ENCODE data around the gene LGALS1. TPM values are rescaled to one million over a fixed set of nuclear protein-coding genes. Genes with fewer than 3 reads are reported as not detected.
A peak's percentile ranks its signal among the peaks of the same experiment; 100 is the strongest.

LGALS1 gene
- total and polyA plus RNA-seq, 4 donors, result 35.6 to 138 (median 91.6) TPM

DNA sequence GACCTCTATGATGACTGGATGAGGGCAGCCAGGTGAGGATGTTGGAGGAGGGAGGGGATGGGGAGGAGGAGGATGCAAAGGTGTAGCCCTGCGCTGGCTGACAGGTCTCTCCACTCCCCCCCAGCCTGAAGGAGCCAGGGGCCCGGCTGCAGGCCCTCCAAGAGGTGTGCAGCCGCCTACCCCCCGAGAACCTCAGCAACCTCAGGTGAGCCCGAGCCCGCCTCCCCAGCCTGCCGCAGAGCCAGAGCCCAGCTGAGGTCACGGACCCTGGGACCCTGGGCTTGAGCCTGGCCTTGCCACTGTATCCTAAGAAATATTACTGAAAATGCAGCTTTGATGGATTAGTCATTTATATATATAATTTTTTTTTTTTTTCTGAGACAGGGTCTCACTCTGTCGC is 28.1 kb upstream of the LGALS1 start:
- 96% methylated on average over 9 of the region's 9 CpGs for WGBS
- peaks cover 0 to 7% (median 0%) of the 10 kb centered on the region in 4 donors for H3K4me1 ChIP-seq (ENCODE audit: control insufficient read depth in 4 of 4, insufficient read depth in 4 of 4, low read length in 3 of 4)
- DNase-seq (ENCODE audit: low spot score), result no peak
- TF ChIP-seq RAD21 (IDR thresholded peaks at IDR 0.05) (no peak), HNF4G (IDR thresholded peaks at IDR 0.05) (no peak), YY1 (IDR thresholded peaks at IDR 0.05) (no peak), GABPA (IDR thresholded peaks at IDR 0.05 in 1 of 2, conservative IDR thresholded peaks at IDR 0.05 in 1 of 2) (no peak), JUND (IDR thresholded peaks at IDR 0.05) (no peak), HNF4A (conservative IDR thresholded peaks at IDR 0.05) (no peak), FOXA2 (IDR thresholded peaks at IDR 0.05) (no peak), RXRA (IDR thresholded peaks at IDR 0.05) (no peak), NR2F2 (IDR thresholded peaks at IDR 0.05) (no peak)
- TF ChIP-seq, protein P1, sequence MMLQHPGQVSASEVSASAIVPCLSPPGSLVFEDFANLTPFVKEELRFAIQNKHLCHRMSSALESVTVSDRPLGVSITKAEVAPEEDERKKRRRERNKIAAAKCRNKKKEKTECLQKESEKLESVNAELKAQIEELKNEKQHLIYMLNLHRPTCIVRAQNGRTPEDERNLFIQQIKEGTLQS (IDR thresholded peaks at IDR 0.05), result no peak
- H3K9me3 ChIP-seq (ENCODE audit: control insufficient read depth in 4 of 4, low read length in 3 of 4), result no peaks in the 10 kb centered on the region
- no peak overlapping the region for H3K9ac ChIP-seq (ENCODE audit: low read depth in 1 of 2, low read length in 2 of 2)
- H3K27ac ChIP-seq (ENCODE audit: low read depth in 1 of 2, low read length in 2 of 2), result no peak overlapping the region
- no peak overlapping the region for H3K4me3 ChIP-seq (ENCODE audit: low read depth in 1 of 3, low read length in 3 of 3)
- no peaks in the 10 kb centered on the region for H3K27me3 ChIP-seq (ENCODE audit: control insufficient read depth in 4 of 4, insufficient read depth in 4 of 4, low read length in 3 of 4)
- peaks cover 0 to 2% (median 0%) of the 10 kb centered on the region in 4 donors for H3K36me3 ChIP-seq (ENCODE audit: control insufficient read depth in 4 of 4, insufficient read depth in 3 of 4, low read depth in 1 of 4, low read length in 3 of 4)

DNA sequence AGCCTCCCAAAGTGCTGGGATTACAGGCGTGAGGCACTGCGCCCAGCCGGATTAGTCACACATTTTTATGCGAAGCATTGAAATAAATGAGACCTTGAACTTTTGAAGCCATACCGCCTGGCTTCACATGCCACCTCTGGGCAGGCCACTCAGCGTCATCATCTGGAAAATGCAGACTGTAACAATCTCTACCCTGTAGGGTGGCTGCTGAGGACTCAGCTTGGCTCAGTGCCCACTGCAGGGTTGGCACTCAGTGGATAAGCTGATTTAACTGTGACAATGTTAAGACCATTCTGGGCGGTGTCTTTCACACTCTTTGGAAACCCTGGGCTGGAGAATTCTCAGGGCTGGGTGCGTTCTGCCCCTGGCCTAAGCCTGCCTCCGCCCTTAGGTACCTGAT is 27.5 kb upstream of the LGALS1 start:
- no peak for DNase-seq (ENCODE audit: low spot score)
- no peak overlapping the region for H3K27ac ChIP-seq (ENCODE audit: low read depth in 1 of 2, low read length in 2 of 2)

DNA sequence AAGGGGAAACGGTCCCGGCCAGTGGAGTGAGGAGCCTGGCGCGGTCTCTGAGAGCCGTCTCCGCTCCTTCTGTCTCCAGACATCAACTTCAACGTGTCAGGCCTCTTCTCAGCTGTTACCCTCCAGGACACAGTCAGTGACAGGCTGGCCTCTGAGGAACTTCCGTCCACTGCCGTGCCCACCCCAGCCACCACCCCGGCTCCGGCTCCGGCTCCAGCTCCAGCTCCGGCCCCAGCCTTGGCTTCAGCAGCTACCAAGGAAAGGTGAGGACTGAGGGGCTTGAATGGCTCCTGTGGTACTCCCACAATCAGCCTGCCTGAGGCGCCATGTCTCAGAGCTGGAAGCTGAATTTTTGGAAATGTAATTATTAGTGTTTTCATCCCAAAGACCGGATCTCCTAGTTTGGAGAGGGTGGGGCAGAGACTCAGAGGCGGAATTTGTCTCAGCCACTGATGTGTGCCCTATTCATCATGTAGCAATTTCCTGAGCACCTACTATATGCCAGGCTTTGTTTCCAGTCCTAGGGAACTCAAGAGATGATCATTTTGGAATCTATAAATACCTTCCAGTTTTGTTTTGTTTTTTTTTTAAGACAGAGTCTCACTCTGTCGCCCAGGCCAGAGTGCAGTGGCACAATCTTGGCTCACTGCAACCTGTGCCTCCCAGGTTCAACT is 24.8 kb upstream of the LGALS1 start:
- Histone ChIP-seq H3K27ac (ENCODE audit: low read depth in 1 of 2, low read length in 2 of 2) (no peak overlapping the region), H3K9ac (ENCODE audit: low read depth in 1 of 2, low read length in 2 of 2) (no peak overlapping the region), H3K9me3 (ENCODE audit: control insufficient read depth in 4 of 4, low read length in 3 of 4) (no peaks in the 10 kb centered on the region), H3K36me3 (ENCODE audit: control insufficient read depth in 4 of 4, insufficient read depth in 3 of 4, low read depth in 1 of 4, low read length in 3 of 4) (peaks cover 0 to 2% (median 0%) of the 10 kb centered on the region in 4 donors), H3K4me3 (ENCODE audit: low read depth in 1 of 3, low read length in 3 of 3) (no peak overlapping the region), H3K27me3 (ENCODE audit: control insufficient read depth in 4 of 4, insufficient read depth in 4 of 4, low read length in 3 of 4) (no peaks in the 10 kb centered on the region), H3K4me1 (ENCODE audit: control insufficient read depth in 4 of 4, insufficient read depth in 4 of 4, low read length in 3 of 4) (no peaks in the 10 kb centered on the region)
- DNase-seq (ENCODE audit: low spot score), result no peak
- 97% methylated on average over 17 of the region's 17 CpGs for WGBS
- no peak for TF ChIP-seq HNF4G (IDR thresholded peaks at IDR 0.05)
- no peak for TF ChIP-seq JUND (IDR thresholded peaks at IDR 0.05)
- TF ChIP-seq, protein P1 (IDR thresholded peaks at IDR 0.05), result no peak
- TF ChIP-seq FOXA1 (IDR thresholded peaks at IDR 0.05), result no peak
- TF ChIP-seq, protein P2, sequence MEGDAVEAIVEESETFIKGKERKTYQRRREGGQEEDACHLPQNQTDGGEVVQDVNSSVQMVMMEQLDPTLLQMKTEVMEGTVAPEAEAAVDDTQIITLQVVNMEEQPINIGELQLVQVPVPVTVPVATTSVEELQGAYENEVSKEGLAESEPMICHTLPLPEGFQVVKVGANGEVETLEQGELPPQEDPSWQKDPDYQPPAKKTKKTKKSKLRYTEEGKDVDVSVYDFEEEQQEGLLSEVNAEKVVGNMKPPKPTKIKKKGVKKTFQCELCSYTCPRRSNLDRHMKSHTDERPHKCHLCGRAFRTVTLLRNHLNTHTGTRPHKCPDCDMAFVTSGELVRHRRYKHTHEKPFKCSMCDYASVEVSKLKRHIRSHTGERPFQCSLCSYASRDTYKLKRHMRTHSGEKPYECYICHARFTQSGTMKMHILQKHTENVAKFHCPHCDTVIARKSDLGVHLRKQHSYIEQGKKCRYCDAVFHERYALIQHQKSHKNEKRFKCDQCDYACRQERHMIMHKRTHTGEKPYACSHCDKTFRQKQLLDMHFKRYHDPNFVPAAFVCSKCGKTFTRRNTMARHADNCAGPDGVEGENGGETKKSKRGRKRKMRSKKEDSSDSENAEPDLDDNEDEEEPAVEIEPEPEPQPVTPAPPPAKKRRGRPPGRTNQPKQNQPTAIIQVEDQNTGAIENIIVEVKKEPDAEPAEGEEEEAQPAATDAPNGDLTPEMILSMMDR (IDR thresholded peaks at IDR 0.05; ENCODE audit: low read depth, low read length, missing input control), result no peak
- TF ChIP-seq GABPA (IDR thresholded peaks at IDR 0.05 in 1 of 2, conservative IDR thresholded peaks at IDR 0.05 in 1 of 2), result no peak
- no peak for TF ChIP-seq HNF4A (conservative IDR thresholded peaks at IDR 0.05)
- TF ChIP-seq RXRA (IDR thresholded peaks at IDR 0.05), result no peak
- no peak for TF ChIP-seq YY1 (IDR thresholded peaks at IDR 0.05)
- TF ChIP-seq, protein P3, sequence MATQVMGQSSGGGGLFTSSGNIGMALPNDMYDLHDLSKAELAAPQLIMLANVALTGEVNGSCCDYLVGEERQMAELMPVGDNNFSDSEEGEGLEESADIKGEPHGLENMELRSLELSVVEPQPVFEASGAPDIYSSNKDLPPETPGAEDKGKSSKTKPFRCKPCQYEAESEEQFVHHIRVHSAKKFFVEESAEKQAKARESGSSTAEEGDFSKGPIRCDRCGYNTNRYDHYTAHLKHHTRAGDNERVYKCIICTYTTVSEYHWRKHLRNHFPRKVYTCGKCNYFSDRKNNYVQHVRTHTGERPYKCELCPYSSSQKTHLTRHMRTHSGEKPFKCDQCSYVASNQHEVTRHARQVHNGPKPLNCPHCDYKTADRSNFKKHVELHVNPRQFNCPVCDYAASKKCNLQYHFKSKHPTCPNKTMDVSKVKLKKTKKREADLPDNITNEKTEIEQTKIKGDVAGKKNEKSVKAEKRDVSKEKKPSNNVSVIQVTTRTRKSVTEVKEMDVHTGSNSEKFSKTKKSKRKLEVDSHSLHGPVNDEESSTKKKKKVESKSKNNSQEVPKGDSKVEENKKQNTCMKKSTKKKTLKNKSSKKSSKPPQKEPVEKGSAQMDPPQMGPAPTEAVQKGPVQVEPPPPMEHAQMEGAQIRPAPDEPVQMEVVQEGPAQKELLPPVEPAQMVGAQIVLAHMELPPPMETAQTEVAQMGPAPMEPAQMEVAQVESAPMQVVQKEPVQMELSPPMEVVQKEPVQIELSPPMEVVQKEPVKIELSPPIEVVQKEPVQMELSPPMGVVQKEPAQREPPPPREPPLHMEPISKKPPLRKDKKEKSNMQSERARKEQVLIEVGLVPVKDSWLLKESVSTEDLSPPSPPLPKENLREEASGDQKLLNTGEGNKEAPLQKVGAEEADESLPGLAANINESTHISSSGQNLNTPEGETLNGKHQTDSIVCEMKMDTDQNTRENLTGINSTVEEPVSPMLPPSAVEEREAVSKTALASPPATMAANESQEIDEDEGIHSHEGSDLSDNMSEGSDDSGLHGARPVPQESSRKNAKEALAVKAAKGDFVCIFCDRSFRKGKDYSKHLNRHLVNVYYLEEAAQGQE (IDR thresholded peaks at IDR 0.05), result no peak

More for the DNA sequence above, 27.5 kb upstream of the LGALS1 start:
- 72% methylated on average over 9 of the region's 9 CpGs for WGBS
- Histone ChIP-seq H3K36me3 (ENCODE audit: control insufficient read depth in 4 of 4, insufficient read depth in 3 of 4, low read depth in 1 of 4, low read length in 3 of 4) (peaks cover 0 to 2% (median 0%) of the 10 kb centered on the region in 4 donors), H3K4me3 (ENCODE audit: low read depth in 1 of 3, low read length in 3 of 3) (no peak overlapping the region), H3K27me3 (ENCODE audit: control insufficient read depth in 4 of 4, insufficient read depth in 4 of 4, low read length in 3 of 4) (no peaks in the 10 kb centered on the region), H3K4me1 (ENCODE audit: control insufficient read depth in 4 of 4, insufficient read depth in 4 of 4, low read length in 3 of 4) (peaks cover 0 to 7% (median 0%) of the 10 kb centered on the region in 4 donors), H3K9me3 (ENCODE audit: control insufficient read depth in 4 of 4, low read length in 3 of 4) (no peaks in the 10 kb centered on the region), H3K9ac (ENCODE audit: low read depth in 1 of 2, low read length in 2 of 2) (no peak overlapping the region)
- TF ChIP-seq HNF4A (conservative IDR thresholded peaks at IDR 0.05), result peak in 1 of 2 donors; percentile 32
- TF ChIP-seq, protein P4, sequence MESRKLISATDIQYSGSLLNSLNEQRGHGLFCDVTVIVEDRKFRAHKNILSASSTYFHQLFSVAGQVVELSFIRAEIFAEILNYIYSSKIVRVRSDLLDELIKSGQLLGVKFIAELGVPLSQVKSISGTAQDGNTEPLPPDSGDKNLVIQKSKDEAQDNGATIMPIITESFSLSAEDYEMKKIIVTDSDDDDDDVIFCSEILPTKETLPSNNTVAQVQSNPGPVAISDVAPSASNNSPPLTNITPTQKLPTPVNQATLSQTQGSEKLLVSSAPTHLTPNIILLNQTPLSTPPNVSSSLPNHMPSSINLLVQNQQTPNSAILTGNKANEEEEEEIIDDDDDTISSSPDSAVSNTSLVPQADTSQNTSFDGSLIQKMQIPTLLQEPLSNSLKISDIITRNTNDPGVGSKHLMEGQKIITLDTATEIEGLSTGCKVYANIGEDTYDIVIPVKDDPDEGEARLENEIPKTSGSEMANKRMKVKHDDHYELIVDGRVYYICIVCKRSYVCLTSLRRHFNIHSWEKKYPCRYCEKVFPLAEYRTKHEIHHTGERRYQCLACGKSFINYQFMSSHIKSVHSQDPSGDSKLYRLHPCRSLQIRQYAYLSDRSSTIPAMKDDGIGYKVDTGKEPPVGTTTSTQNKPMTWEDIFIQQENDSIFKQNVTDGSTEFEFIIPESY (IDR thresholded peaks at IDR 0.05), result no peak
